ENCODE measurements around the gene ZNF236.

DNA sequence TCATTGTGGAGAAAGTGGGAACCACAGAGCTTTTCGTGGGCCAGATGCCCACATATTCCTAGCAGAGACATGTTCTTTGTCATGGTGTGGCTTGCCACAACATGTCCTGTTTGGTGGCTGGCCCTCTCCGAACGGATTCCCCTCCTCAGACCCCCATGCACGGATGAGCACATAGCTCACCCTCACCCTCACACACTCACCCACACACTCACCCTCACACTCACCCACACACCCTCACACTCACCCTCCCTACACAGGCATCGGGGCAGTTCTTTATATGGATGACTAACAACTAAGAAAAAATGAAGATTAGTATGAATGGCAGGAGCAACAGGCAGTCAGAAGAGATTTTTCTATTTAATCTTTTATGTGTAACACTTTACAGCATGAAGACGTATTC lies 149.9 kb downstream of the ZNF236 start:
- TF ChIP-seq, protein P1, sequence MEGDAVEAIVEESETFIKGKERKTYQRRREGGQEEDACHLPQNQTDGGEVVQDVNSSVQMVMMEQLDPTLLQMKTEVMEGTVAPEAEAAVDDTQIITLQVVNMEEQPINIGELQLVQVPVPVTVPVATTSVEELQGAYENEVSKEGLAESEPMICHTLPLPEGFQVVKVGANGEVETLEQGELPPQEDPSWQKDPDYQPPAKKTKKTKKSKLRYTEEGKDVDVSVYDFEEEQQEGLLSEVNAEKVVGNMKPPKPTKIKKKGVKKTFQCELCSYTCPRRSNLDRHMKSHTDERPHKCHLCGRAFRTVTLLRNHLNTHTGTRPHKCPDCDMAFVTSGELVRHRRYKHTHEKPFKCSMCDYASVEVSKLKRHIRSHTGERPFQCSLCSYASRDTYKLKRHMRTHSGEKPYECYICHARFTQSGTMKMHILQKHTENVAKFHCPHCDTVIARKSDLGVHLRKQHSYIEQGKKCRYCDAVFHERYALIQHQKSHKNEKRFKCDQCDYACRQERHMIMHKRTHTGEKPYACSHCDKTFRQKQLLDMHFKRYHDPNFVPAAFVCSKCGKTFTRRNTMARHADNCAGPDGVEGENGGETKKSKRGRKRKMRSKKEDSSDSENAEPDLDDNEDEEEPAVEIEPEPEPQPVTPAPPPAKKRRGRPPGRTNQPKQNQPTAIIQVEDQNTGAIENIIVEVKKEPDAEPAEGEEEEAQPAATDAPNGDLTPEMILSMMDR (IDR thresholded peaks at IDR 0.05): no peak
- no peak for TF ChIP-seq EZH2 (IDR thresholded peaks at IDR 0.05; ENCODE audit: borderline replicate concordance, insufficient read depth, low read depth, low read length, poor library complexity, severe bottlenecking)
